PC-9 (cell line): ENCODE results near the gene KISS1.

Experiments used
- CTCF ChIP-seq: fragments of 200-600 bp; sonication (generic); conservative IDR thresholded peaks from 2 replicates; pipeline ENCODE4 v1.6.1; 2017; ENCODE audit warnings: mixed run types, antibody characterized with exemption, mild to moderate bottlenecking, moderate library complexity
- EZH2 ChIP-seq: fragments of 200-600 bp; sonication (generic); IDR thresholded peaks from 2 replicates; pipeline ENCODE4 v1.8.0; 2017; ENCODE audit warnings: antibody characterized with exemption, low read depth

DNA sequence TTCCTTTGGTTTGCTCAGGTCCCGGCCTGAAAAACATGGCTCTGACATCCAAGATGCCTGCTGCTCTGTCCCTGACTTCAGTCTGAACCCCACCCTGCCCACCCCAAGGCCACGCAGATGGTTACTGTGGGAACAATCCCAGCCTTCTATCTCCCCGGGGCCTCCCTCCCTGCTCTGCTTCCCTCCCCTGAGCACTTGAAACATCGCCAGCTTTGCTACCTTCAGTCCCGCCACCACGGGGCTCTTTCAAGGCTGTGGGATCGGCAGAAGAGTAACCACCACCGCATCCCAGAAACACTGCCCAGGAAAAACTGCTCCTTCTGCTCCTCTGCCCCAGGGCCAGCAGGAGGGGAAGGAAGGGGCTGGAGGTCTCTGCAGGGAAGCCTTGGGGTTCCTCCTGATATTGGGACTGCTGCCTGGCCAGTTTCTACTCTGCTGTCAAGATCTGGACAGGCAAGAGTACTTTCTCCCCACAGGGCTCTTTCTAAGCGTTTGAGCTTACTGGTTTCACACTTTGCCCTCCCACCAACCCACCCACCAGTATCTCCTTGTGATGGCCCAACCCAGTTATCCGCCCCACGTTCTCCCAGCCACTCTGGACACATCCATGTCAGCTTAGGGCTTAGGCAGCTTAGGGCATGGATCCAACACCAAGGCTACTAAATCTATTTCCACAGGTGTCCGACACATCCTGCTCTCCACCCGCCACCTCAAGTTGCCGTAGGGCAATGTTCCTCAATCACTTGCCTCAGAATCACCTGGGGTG lies 52.8 kb downstream of the KISS1 start:
- TF ChIP-seq CTCF (no peak), EZH2 (no peak)
